Stimulated activated CD8-positive, alpha-beta memory T cell treated with anti-CD3 and anti-CD28 coated beads, Interleukin-12 subunit alpha, Interleukin-12 subunit beta, amount 100 ng/mL, for 1 hour (primary cell): Measurements from ENCODE around the gene MYL3.

Experiments
- DNase-seq: peaks from one replicate; pipeline ENCODE4 v3.0.0-alpha.2; 2020; ENCODE audit warnings: low read depth

The MYL3 gene

GRCh38 chr3:46849686-46850467 is 13.4 kb downstream of the MYL3 start:
- DNase-seq = no peak

GRCh38 chr3:46849045-46849631 is 14.1 kb downstream of the MYL3 start:
- no peak for DNase-seq

- no peak for DNase-seq
Measured at GRCh38 chr3:46848271-46849044, 14.8 kb downstream of the MYL3 start.

- no peak for DNase-seq
Measured at GRCh38 chr3:46847744-46848143, 15.5 kb downstream of the MYL3 start.

GRCh38 chr3:46846624-46847542 is 16.4 kb downstream of the MYL3 start:
- DNase-seq = no peak

- DNase-seq = peak; percentile 41
Measured at GRCh38 chr3:46845860-46846623, 17.2 kb downstream of the MYL3 start.

- no peak for DNase-seq
Measured at GRCh38 chr3:46845397-46845859, 17.8 kb downstream of the MYL3 start.

GRCh38 chr3:46844881-46845312 is 18.3 kb downstream of the MYL3 start:
- DNase-seq = no peak

- DNase-seq = no peak
Measured at GRCh38 chr3:46844397-46844796, 18.8 kb downstream of the MYL3 start.

- DNase-seq = no peak
Measured at GRCh38 chr3:46843508-46843907, 19.7 kb downstream of the MYL3 start.

- no peak for DNase-seq
Measured at GRCh38 chr3:46840491-46840890, 22.8 kb downstream of the MYL3 start.

GRCh38 chr3:46838301-46838700 is 24.9 kb downstream of the MYL3 start:
- DNase-seq = no peak

- no peak for DNase-seq
Measured at GRCh38 chr3:46835491-46835890, 27.8 kb downstream of the MYL3 start.

- no peak for DNase-seq
Measured at GRCh38 chr3:46835054-46835453, 28.2 kb downstream of the MYL3 start.

GRCh38 chr3:46833346-46834300 is 29.6 kb downstream of the MYL3 start:
- DNase-seq = no peak

GRCh38 chr3:46831841-46832240 is 31.4 kb downstream of the MYL3 start:
- no peak for DNase-seq

- no peak for DNase-seq
Measured at GRCh38 chr3:46831316-46831715, 31.9 kb downstream of the MYL3 start.

- DNase-seq = no peak
Measured at GRCh38 chr3:46830801-46831200, 32.4 kb downstream of the MYL3 start.

- peak; percentile 9 for DNase-seq
Measured at GRCh38 chr3:46829699-46830208, 33.5 kb downstream of the MYL3 start.

GRCh38 chr3:46825450-46825849 is 37.8 kb downstream of the MYL3 start:
- DNase-seq = no peak
